Superior temporal gyrus (tissue), 1 donor: Measurements from ENCODE around the gene TMPRSS13.
"Not testable (repeated sequence)": the region's sequence is repeated elsewhere in the genome, so short reads cannot be mapped to it uniquely, and the experiment has no call there.

Source experiments
- DNase-seq: peaks from one replicate; pipeline ENCODE4 v3.0.0-alpha.2; 2016; ENCODE audit errors: extremely low spot score

TMPRSS13 gene

DNA sequence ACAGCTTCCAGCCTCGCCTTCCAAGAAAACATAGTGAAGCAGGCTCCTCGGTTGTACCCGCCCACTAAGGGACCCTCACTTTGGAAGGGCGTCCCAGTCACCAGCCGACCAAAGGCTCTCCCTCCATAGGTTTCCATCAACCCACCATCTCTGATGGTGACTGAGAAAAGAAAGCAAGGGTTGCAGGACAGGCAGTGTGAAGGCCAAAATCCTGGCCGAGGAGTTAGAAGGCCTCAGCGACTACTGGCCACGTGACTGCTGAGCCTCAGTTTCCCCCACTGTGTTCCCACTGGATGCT is 55.4 kb downstream of the TMPRSS13 start:
- DNase-seq: no peak

DNA sequence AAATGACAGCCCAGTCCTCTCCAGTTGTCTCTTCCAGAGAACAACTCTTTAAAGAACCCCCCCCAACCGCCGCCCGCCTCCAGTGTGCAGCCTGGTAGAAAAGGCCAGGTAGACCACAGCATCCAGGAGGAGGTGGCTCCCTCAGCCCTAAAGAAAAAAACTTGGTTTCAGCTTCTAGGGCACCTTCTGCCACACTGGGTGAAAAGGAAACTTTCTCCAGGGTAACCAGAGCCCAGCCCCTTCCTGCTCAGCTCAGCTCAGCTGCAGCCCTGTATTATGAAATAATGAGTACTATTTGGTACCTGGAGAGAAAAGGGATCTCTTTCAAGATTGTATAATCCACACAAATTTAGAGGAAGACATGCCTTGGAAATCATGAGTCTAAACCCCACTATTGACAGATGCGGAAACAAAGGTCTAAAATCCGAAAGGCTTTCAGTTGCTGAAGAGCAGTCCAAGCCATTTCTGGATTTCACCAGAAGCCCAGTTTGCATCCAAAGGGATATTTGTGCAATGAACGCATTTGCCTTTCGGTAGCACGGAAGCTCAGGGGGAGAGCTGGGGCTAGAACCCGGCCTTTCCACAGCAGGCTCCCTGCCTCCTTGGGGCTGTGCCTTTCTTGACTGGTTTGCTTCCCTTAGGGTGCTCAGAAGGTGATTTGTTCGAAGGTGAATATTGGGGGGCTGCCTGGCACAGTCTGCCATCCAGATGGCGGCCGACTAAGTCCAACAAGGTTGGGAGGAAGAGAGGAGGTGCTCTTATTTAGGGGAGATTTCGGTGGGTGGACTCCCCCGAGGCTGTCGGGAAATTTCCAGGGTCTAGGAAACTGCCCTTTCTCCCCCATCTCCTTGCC is 56.0 kb downstream of the TMPRSS13 start:
- DNase-seq: no peak

DNA sequence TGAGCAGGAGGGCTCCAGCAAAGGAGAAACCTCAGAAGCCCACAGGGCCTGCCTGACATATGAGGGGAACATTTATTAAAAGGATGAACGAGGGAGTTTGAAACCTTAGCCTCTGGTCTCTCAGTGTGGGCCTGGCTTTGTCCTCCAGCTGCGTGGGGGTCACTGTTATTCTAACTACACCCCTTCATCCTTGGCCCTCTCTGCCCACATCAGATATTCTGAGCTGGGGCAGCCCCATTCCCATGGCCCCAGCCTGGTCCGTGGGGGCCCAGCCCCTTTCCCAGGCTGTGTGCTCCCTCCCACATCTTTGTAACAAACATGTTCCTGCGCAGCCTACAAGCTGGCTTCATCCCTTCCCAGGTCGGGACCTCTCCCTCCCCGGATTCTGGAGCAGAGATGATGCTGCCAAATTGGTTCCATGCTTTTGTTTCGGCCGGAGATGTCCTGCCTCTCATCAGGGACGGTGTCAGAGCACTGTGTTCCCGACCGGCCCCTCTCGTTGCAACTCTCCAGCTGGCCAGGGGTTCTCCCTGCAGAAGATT is 56.7 kb downstream of the TMPRSS13 start:
- no peak for DNase-seq

DNA sequence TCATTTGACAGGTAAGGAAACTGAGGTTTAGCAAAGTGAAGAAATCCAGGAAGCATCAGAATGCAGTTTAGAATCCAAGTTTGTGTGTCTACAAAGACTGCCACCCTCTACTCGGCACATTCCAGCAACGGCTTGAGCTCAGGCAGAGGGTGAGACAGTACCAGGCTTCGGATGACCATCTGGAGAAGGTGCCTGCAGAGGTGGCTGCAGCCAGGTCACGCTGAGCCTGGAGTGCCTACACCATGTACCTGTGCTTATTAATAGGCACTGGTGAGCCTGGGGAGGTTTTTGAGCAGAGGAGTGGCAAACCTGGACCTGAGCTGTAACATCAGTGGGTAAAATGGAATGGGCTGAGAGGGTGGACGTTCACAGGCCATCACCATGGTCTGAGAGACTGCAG is 57.4 kb downstream of the TMPRSS13 start:
- DNase-seq: no peak

DNA sequence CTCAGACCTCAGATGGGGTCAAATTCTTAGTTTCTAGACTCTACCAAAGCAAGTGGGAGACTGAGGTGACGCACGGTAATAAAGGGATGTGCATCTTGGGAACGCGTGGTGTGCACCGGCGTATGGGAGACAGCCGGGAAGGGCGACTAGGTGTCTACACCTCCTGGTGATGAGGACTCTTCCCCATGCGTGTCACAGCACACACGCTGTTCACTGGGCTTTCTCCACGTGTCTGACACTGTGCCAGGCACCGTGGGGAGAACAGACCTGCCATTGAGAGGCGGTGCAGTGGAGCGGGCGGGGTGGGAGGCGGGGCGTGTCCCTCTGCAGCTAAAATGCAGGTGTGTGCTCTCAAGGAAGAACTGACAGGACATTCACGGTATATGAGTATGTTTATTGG is 58.0 kb downstream of the TMPRSS13 start:
- no peak for DNase-seq

DNA sequence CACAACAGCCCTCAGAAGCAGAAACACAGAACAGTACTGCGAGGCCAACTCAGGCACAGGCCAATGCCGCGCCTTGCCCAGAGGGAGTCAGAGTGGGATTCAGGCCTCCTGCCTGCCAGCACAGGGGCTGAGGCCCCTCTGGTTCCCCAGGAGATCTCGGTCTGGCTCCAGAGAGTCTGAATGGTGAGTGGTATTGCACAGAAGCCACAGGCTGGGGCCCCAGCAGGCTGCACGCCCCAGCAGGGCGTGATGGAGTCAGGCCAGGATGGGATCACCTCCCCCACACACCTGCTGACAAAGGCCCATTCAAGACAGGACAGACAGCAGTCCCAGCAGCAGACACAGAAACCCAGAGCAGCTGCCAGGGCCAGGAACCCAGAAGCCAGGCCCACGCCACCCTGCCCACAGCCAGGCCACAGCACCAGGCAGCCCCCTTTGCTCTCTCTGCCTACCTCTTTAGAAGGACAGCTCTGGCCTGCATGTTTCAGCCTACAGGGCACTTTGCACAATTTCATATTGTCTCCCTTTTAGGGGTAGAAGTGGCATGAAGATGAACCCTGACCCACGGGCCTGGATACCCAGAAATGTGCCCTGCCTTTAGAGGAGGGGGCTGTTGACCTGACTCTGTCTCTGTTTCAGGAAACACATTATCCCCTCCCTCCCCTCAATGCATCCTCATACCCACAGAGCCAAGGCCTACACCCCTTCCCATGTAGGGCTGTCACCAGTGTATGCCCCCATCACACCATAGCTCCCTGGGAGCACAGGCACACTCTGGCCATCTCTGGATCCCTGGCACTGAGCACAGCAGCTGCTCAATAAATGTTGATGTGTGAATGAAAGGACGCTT is 58.9 kb downstream of the TMPRSS13 start:
- DNase-seq: peak; percentile 57

DNA sequence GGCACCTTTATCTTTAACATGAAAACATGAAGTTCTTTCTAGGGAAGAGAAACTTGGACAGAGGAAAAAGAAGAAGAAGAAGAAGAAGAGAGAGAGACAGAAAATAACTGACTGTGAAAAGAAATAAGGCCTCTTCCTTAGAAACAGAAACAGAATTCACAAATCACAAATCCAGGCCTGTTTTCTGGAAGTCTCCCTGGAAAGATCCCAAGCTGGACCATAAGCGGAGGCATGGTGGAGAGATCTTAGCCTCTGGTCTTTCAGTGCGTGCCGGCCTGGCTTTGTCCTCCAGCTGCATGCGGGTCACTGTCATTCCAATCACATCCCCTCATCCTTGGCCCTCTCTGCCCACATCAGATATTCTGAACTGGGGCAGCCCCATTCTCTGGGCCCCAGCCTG is 59.6 kb downstream of the TMPRSS13 start:
- DNase-seq: no peak

DNA sequence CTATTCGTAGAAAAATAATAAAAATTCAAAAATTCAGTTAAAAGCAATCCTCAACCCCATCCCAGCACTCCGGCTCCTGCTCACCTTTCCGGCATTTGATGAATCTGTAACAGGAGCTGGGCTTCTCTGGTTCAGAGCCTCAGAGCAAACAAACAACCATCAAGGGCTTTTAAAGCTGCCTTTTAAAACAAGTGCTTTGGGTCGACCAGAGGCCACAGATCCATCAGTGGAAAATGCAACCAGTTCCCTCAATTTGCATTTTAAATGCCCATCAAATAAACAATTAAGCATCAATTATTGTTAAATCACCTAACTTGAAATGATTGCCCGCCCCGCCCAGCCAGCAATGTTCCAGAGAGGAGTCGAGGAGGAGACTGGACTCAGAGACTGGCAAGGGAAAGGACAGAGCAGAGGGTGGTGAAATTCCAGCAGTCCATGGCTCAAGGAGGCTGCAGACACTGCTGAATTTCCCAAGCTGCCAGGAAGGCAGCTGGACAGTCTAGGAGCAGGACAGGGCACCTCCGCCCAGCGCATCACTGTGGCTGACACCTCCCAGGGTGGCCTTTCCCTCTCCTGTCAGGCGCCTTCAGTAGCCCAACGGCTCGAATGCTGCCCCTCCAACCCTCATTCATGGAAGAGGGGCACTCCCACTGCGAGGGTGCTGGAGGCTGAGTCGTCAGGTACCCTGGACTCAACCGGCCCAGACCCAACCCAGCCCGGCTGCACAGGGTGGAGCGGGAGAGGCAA is 60.2 kb downstream of the TMPRSS13 start:
- DNase-seq: no peak

DNA sequence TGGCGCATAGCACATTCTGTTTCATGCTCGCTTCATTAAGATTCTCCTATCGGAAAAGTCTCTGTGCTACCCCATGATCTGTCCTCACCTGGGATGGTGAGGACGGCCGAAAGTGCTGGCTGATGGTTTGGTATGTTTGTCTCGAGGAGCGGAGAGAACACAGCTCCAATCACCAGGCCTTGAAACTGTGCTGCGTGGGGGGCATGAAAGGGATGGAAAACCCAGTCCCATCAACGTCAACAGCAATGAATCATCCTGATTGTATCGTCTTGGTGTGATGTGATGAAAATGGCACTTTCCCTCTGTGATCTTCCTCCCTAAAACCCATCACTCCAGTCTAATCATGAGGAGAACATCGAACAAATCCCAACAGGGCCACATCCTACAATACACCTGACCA is 61.1 kb downstream of the TMPRSS13 start:
- DNase-seq: no peak

DNA sequence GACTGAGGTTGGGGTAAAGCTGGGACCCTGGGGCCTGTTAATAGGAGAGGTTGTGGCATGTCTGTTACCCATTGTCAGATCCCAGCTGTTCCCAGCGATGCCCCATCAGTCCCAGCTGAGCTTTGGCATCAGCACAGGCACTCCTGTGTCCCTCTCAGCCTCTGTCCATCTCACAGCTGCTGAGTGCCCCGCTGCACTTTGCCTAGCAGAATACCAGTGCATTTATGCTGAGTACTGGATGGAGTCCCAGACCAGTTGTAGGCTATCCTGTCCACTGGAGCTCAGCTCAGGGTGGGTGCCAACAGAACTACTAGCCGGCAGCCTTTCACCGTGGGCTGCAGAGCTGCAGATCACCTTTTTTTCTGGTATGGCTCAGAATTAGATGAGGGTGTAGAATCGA is 62.7 kb downstream of the TMPRSS13 start:
- DNase-seq: peak; percentile 74

DNA sequence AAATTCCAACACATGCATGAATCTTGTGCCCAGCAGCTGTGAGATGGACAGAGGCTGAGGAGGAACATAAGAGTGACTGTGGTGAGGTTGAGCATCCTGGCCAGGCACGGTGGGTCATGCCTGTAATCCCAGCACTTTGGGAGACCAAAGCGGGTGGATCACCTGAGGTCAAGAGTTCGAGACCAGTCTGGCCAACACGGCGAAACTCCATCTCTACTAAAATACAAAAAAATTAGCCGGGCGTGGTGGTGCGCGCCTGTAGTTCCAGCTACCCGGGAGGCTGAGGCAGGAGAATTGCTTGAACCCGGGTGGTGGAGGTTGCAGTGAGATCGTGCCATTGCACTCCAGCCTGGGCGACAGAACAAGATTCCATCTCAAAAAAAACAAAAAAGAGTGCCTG is 63.7 kb downstream of the TMPRSS13 start:
- not testable (repeated sequence) for DNase-seq

DNA sequence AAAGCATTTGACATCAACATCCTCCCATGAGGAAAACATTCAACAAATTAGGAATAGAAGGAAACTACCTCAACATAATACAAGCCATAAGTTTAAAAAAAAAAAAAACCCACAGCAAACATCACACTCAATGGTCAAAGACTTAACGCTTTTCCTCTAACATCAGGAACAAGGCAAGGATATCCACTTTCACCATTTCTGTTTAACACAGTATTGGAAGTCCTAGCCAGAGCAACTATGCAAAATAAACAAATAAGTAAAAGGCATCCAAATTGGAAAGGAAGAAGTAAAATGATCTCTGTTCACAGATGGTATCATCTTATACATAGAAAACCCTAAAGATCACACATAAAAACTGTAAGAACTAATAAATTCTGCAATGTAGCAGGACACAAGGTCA is 65.8 kb downstream of the TMPRSS13 start:
- no peak for DNase-seq

DNA sequence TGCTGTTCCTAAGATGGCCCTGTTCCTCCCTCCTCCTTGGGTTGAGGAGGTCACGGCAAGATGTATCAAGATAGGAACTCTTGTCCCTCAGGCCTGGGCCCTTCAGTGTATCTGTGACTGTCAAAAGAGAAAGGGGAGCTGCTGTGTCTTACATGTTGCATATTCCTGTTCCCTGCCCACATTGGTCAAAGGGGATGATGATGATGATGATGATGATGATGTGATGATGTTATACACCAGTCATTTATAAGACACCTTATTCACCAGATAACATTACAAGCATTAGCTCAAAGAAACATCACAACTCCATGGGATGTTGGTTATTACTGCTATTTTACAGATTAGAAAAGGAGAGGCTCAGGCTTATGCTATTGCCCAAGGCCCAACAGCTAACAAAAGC is 66.4 kb downstream of the TMPRSS13 start:
- DNase-seq: no peak

DNA sequence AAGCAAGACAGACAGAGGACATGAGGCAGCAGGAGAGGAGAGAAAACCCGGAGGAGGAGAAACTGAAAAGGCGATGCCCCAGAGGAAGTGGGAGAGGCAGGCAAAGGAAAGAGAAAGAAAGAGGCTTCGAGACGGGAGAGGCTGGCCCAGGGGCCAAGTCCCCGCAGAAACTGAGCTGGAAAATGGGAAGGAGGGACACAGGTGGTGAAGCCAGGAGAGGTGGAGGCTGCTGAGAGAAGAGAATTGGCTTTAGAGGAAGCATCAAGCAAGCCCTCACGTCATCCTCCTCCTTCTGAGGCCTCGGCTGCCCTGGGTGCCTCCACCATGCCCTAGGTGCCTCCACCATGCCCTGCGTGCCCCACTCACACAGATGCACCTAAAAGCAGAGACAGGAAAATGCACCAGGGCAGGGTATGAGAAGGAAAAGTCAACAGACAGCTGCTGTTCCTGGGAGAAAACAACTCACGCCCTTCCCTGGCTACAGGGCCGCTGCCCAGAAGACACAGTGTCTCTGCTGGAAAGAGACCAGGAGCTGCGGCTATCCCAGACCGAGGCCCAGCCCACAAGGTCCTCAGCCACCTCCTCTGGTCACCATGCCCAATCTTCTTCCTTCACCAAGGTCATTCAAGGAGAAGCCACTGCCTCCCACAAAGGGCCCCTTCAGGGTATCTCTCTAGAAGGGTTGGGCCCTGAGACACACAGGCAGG is 67.0 kb downstream of the TMPRSS13 start:
- DNase-seq: no peak

DNA sequence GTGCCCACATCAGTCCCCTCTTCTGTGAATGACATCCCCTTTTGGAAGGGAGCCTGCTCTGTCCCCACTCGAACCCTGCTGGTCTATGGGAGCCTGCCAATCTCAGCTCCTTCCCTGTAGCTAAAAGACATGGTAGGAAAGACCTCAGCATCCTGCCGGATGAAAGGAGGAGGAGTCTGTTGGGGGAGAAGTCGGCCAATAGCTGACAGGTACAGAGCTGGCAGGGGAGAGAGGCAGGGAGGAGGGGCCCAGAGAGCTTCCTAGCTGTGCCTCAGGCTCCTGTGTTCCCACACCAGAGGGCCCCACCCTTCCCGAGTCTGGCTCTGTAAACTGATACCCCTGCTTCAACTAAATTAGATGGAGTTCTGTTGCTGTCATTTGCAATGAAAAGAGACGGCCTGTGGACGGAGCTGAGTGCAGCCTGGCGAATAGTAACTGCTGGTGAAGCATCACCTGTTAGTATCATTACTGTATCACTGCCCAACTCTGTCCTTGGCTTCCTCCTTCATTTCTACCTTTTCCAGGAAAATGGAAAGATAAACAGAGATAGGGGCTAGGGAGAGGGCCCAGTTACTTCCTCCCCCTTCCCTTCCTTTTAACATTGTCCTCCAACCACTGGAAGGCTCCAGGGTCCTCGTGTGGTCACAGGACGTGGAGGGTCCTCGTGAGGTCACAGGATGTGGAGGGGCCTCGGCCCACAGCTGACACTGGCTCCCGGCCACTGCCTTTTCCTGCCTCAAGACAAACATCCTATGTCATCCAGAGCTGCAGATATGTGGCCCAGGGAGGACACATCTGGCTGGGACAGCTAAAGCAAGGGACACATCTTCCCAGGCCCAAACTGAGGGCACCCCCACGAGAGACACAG is 67.8 kb downstream of the TMPRSS13 start:
- DNase-seq: no peak

DNA sequence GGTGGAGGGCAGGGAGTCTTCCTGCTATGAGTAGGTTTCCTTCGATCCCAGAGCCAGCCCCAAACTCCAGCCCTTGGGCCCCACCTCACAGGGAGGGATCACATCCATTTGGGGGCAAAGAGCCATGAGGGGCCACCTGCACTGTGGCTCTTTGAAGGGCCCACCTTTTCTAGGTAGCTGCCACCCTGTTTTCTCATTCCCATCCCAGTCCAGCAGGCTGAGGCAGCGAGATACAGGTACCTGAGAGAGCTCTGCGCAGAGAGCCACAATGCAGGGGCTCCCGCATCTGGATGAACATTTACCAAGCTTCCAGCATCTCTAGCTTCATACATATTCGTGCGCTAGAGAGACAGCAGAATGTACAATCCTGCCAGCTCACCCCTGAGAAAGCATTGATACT is 69.1 kb downstream of the TMPRSS13 start:
- no peak for DNase-seq

DNA sequence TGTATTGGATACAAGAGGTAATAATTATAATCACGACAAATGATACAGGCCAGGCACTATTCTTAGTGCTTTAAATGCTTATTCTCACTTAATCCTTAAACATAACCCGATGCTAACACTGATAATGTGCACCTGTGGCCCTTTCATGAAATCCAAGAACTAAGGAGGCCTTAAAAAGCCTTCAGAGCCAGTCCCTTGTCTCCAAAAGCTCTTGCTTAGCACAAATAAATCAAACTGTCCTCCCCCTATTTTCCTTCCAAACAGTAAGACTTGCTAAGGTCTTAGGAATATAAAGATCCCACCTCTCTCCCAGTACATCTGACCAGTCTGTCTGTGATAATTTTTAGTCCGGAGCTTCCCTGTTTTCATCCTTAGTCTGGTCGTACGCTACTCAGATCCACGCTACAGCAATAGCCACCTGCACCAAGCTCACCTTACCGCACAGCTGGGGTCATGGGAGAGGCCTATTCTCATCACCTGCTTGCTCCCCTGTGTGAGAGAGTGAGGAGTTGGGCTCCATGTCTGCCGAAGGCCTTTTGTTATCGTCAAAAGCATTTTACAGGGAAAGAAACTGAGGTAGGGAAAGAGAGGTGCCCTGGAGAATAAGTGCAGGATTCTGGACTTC is 69.6 kb downstream of the TMPRSS13 start:
- no peak for DNase-seq

DNA sequence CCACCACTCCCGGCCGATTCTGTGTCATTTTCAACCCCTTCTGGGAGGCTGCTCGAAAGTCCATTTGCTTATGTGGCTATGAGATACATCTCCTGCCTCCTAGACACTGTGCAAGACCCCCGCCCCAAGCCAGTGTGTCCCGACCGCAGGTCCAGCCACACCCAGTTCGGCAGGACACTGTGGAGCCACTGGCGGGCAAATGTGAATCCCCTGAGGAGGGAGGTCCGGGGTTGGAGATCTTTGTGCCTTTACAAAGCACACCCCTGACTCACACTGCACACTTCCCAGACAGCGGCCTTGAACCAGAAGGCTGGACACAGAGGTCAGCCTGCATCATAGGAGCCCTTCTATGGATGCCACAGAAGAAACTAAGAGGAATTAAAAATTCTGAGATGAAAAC is 70.1 kb downstream of the TMPRSS13 start:
- DNase-seq: no peak

DNA sequence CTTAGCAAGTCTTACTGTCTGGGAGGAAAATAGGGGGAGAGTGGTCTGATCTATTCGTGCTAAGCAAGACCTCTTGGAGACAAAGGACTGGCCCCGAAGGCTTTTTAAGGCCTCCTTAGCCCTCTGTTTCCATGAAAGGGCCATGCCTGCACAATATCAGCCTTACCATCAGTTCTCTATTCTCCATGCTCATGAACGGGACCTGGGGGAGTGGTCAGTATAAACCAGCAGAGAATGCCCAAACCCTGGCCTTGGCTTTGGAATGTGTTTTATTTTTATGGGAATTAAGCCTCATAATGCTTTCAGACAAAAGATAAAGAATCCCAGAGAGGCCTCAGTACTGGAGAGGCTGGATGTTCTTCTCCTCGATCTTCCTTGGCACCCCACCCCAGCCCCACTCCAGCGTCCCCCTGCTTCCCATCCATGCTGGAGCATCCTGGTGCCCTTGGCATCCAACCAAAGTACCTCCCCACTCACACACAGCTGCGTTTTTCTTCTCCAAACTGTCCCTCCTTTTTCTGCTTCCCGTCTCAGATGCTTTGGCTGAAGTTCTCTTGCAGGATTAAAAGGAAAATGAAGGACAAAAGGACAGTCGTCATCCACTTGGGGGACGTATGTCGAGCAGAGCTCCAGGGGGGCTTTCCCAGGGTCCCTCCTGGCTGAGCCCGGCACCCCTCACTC is 71.3 kb downstream of the TMPRSS13 start:
- no peak for DNase-seq
